Common myeloid progenitor, CD34-positive (primary cell): ENCODE results near the gene ROBO1.
A peak's percentile ranks its signal among the peaks of the same experiment; 100 is the strongest.

ENCODE experiments used
- CTCF ChIA-PET: fragments of 350-600 bp; sonication (Branson Sonifier 250); formaldehyde crosslinking; loops from one replicate; lab custom pipeline; 2021; ENCODE audit warnings: antibody characterized with exemption; lab: Charles Lee
- POLR2A ChIA-PET: fragments of 350-600 bp; sonication (Branson Sonifier 250); formaldehyde crosslinking; loops from one replicate; lab custom pipeline; 2021; ENCODE audit warnings: antibody characterized with exemption; lab: Charles Lee
- DNase-seq, 3 donors: peaks; one replicate each; pipeline versions ENCODE4 v3.0.0 to v3.0.0-alpha.2; 2013
- H3K27ac ChIP-seq, 2 experiments: 1 replicate in 1 of 2; 2 replicates in 1 of 2; pipeline ENCODE4 v1.7.0; 2013; ENCODE audit warnings: inconsistent platforms in 2 of 2, low read length in 2 of 2, mild to moderate bottlenecking in 2 of 2, low read depth in 1 of 2, moderate library complexity in 1 of 2; ENCODE audit not compliant: severe bottlenecking in 2 of 2, insufficient read depth in 1 of 2, poor library complexity in 1 of 2
- H3K27me3 ChIP-seq, 5 experiments: replicated peaks in 2 of 5; 1 replicate in 3 of 5; 2 replicates in 2 of 5; pipeline versions ENCODE4 v1.6.1 to v1.7.0; 2013; ENCODE audit warnings: low read length in 4 of 5, mild to moderate bottlenecking in 2 of 5, moderate library complexity in 2 of 5, inconsistent platforms in 1 of 5; ENCODE audit not compliant: insufficient read depth in 5 of 5, control insufficient read depth in 4 of 5
- H3K36me3 ChIP-seq, 4 experiments: 1 replicate in 2 of 4; 2 replicates in 2 of 4; pipeline versions ENCODE4 v1.6.1 to v1.7.0; 2013; ENCODE audit warnings: low read length in 3 of 4, control low read depth in 1 of 4, mild to moderate bottlenecking in 1 of 4; ENCODE audit not compliant: control insufficient read depth in 4 of 4, insufficient read depth in 4 of 4
- H3K4me1 ChIP-seq, 4 experiments: 1 replicate in 3 of 4; 2 replicates in 1 of 4; pipeline versions ENCODE4 v1.6.1 to v1.7.1; 2013; ENCODE audit warnings: low read length in 3 of 4, mild to moderate bottlenecking in 3 of 4, control low read depth in 1 of 4, inconsistent platforms in 1 of 4, moderate library complexity in 1 of 4; ENCODE audit not compliant: control insufficient read depth in 4 of 4, insufficient read depth in 4 of 4; ENCODE audit errors: control extremely low read depth in 1 of 4
- H3K4me3 ChIP-seq, 7 experiments: 1 replicate in 4 of 7; 2 replicates in 3 of 7; pipeline versions ENCODE4 v1.5.1 to v1.7.0; 2013; ENCODE audit warnings: mild to moderate bottlenecking in 7 of 7, low read length in 6 of 7, moderate library complexity in 6 of 7, inconsistent platforms in 2 of 7, low read depth in 2 of 7, control low read depth in 1 of 7; ENCODE audit not compliant: insufficient read depth in 4 of 7, control insufficient read depth in 1 of 7; ENCODE audit errors: extremely low read depth in 1 of 7
- H3K9me3 ChIP-seq, 5 experiments: 1 replicate in 4 of 5; 2 replicates in 1 of 5; pipeline versions ENCODE4 v1.6.1 to v1.7.1; 2013; ENCODE audit warnings: low read length in 4 of 5, mild to moderate bottlenecking in 2 of 5, inconsistent platforms in 1 of 5, low read depth in 1 of 5, moderate library complexity in 1 of 5; ENCODE audit not compliant: control insufficient read depth in 4 of 5, insufficient read depth in 2 of 5; ENCODE audit errors: control extremely low read depth in 1 of 5
- WGBS: methylation state at CpG from one replicate; pipeline ENCODE4 v1.1.5; 2013; ENCODE audit not compliant: insufficient coverage; 5-methylcytosine and 5-hydroxymethylcytosine counted together

ROBO1 gene

DNA sequence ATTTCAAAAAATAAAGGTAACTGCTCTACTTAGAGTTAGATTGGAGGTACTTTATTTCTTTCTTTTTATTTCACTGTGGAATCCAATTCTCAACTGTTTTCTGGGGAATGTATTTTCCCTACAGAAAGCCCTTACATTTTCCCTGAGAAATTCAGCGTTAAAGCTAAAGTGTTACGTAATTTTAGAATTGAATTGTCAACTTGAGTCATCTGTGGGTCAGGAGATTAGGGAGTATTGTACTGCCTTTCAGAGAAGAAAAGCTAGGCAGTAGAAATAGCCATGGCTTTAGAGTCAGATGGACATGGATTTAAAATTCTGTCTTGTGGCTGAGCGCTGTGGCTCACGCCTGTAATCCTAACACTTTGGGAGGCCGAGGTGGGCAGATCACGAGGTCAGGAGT, 728.6 kb downstream of the ROBO1 start:
- H3K4me3 ChIP-seq: no peak overlapping the region
- H3K4me1 ChIP-seq: no peaks in the 10 kb centered on the region
- ChIA-PET CTCF (interaction anchor here (1.0 kb wide), 1 partner anchor 381 kb away, joined by 3 read pairs; no protein-coding TSS in a partner anchor), POLR2A (no interaction called here)
- no peak for DNase-seq
- no peaks in the 10 kb centered on the region for H3K9me3 ChIP-seq
- WGBS: 100% methylated on average over 1 of the region's 6 CpGs
- H3K36me3 ChIP-seq: no peaks in the 10 kb centered on the region
- no peak overlapping the region for H3K27ac ChIP-seq
- H3K27me3 ChIP-seq: peaks cover 0 to 2% (median 0%) of the 10 kb centered on the region in 5 experiments

DNA sequence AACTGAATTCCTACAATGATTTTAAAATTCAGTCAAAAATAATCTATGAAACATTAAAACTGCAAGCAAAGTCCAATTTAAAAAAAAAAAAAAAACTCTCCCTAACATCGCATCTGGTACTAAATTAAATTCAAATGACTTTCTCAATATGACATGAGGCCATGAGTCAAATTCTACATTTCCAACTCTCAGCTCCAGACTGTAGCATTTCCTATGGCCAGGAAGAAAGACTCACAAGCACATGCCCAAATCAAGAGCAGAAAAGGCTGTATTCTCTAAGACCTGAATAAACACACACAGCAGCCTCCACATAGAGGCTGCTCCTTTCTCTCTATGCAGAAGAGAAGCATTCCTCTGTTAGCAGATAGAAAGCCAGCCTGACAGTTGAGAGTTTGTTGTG, 729.2 kb downstream of the ROBO1 start:
- H3K27ac ChIP-seq: no peak overlapping the region
- no peaks in the 10 kb centered on the region for H3K9me3 ChIP-seq
- DNase-seq: no peak
- H3K27me3 ChIP-seq: peaks cover 0 to 2% (median 0%) of the 10 kb centered on the region in 5 experiments
- no peaks in the 10 kb centered on the region for H3K4me1 ChIP-seq
- CTCF ChIA-PET: interaction anchor here (1.0 kb wide), 1 partner anchor 380 kb away, joined by 3 read pairs; no protein-coding TSS in a partner anchor
- no peak overlapping the region for H3K4me3 ChIP-seq
- 91% methylated on average over 1 of the region's 1 CpG for WGBS
- POLR2A ChIA-PET: no interaction called here
- H3K36me3 ChIP-seq: no peaks in the 10 kb centered on the region

- POLR2A ChIA-PET: no interaction called here
- no peak for DNase-seq
These were observed 729.7 kb downstream of the ROBO1 start for GRCh38 chr3:79038057-79038456.

DNA sequence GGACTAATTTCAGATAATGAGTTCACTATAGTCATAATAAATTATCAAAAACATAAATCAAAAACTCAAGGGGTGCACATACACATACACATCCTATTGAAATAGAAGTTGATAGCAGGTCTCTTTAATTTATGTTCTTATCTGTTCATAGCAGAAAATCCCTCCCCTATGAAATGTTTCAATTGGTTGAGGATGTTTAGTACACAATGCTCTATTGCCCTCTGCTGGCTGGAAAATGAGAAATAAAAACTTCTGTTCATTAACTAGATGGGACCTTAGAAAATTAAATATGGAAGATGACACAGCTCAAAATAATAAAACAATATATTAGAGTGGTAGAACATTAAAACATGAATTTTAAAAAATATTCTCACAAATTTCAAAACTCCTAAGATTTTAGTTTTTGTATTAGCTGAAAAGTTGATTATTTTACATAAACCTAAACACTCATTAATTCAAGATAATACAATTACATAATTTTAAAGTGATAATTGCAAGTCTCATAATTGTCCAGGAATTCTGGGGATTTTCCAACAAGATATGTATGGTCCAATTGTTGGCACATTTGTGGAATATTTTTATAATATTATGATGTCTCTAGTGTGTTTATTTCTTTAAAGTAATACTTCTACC, 735.0 kb downstream of the ROBO1 start:
- Histone ChIP-seq H3K4me1 (no peaks in the 10 kb centered on the region), H3K27me3 (peaks cover 0 to 2% (median 0%) of the 10 kb centered on the region in 5 experiments), H3K27ac (no peak overlapping the region), H3K4me3 (no peak overlapping the region), H3K36me3 (no peaks in the 10 kb centered on the region), H3K9me3 (no peaks in the 10 kb centered on the region)
- POLR2A ChIA-PET: no interaction called here
- CTCF ChIA-PET: interaction anchor here (0.9 to 7.7 kb wide), 4 partner anchors 8 to 375 kb away, joined by 3 to 76 read pairs (median 16); no protein-coding TSS in a partner anchor
- DNase-seq: peak; percentile 59 to 85 (median 76)

More at GRCh38 chr3:79038057-79038456, 729.7 kb downstream of the ROBO1 start:
- CTCF ChIA-PET: interaction anchor here (0.5 kb wide), 1 partner anchor 378 kb away, joined by 3 read pairs; no protein-coding TSS in a partner anchor
- Histone ChIP-seq H3K4me3 (no peak overlapping the region), H3K36me3 (no peaks in the 10 kb centered on the region), H3K9me3 (no peaks in the 10 kb centered on the region), H3K4me1 (no peaks in the 10 kb centered on the region), H3K27me3 (peaks cover 0 to 2% (median 1%) of the 10 kb centered on the region in 5 experiments), H3K27ac (no peak overlapping the region)
- 60% methylated on average over 1 of the region's 2 CpGs for WGBS

DNA sequence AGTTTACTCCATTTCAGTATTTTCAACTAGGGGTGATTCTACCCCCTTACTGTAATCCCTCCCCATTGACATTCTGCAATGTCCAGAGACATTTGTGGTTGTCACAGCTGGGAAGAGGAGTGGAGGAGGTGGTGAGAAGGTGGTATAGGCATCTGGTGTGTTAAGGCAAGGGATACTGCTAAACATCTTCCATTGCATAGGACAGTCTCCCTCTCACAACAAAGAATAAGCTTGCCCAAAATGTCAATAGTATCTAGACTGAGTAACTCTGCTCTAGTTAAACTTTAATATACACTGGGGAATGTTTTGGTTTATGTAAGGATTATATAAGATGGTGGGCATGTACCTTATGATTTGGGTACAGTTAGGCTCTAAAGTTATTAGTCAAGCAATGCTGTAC, 737.6 kb downstream of the ROBO1 start:
- POLR2A ChIA-PET: no interaction called here

GRCh38 chr3:79028916-79029315, 738.9 kb downstream of the ROBO1 start:
- H3K36me3 ChIP-seq: no peaks in the 10 kb centered on the region
- POLR2A ChIA-PET: no interaction called here
- no CpG with 5 or more reads among the region's 1 CpG for WGBS

More for the DNA sequence above, 737.6 kb downstream of the ROBO1 start:
- no peaks in the 10 kb centered on the region for H3K4me1 ChIP-seq
- H3K27me3 ChIP-seq: peaks cover 0 to 2% (median 0%) of the 10 kb centered on the region in 5 experiments
- CTCF ChIA-PET: interaction anchor here (0.8 to 7.7 kb wide), 3 partner anchors 19 to 372 kb away, joined by 3 to 76 read pairs (median 29); no protein-coding TSS in a partner anchor
- no peak overlapping the region for H3K4me3 ChIP-seq
- no peak for DNase-seq
- no peaks in the 10 kb centered on the region for H3K36me3 ChIP-seq
- no peak overlapping the region for H3K27ac ChIP-seq
- H3K9me3 ChIP-seq: no peaks in the 10 kb centered on the region

GRCh38 chr3:79027593-79027992, 740.2 kb downstream of the ROBO1 start:
- Histone ChIP-seq H3K4me3 (no peak overlapping the region), H3K36me3 (no peaks in the 10 kb centered on the region), H3K27me3 (no peaks in the 10 kb centered on the region), H3K9me3 (no peaks in the 10 kb centered on the region), H3K27ac (no peak overlapping the region), H3K4me1 (no peaks in the 10 kb centered on the region)
- DNase-seq: no peak
- CTCF ChIA-PET: interaction anchor here (1.3 kb wide), 1 partner anchor 369 kb away, joined by 4 read pairs; no protein-coding TSS in a partner anchor
- POLR2A ChIA-PET: no interaction called here
- no CpG with 5 or more reads among the region's 2 CpGs for WGBS

More at GRCh38 chr3:79028916-79029315, 738.9 kb downstream of the ROBO1 start:
- Histone ChIP-seq H3K9me3 (no peaks in the 10 kb centered on the region), H3K4me1 (no peaks in the 10 kb centered on the region), H3K27ac (no peak overlapping the region), H3K4me3 (no peak overlapping the region), H3K27me3 (peaks cover 0 to 2% (median 0%) of the 10 kb centered on the region in 5 experiments)
- CTCF ChIA-PET: no interaction called here
- DNase-seq: no peak
